Small intestine (tissue), 7 donors: ENCODE results near the gene GPBAR1. TPM values are rescaled to one million over a fixed set of nuclear protein-coding genes. Genes with fewer than 3 reads are reported as not detected.
A peak's percentile ranks its signal among the peaks of the same experiment; 100 is the strongest.

Source experiments
- DNase-seq, 2 donors: peaks; one replicate each; pipeline versions ENCODE4 v3.0.0 to v3.0.0-alpha.2; 2013
- FAIRE-seq: peaks from 2 replicates; lab custom pipeline; 2012; peaks lifted over from hg19 to GRCh38; lab: Jason Lieb, UNC
- H3K27ac ChIP-seq, 3 donors: one replicate each; pipeline ENCODE4 v1.5.1; 2013; ENCODE audit warnings: low read length in 2 of 3, mild to moderate bottlenecking in 2 of 3, control low read depth in 1 of 3, inconsistent platforms in 1 of 3, low read depth in 1 of 3, moderate library complexity in 1 of 3
- H3K27me3 ChIP-seq, 3 donors: one replicate each; pipeline ENCODE4 v1.6.1; 2013; ENCODE audit warnings: low read length in 3 of 3, inconsistent platforms in 1 of 3; ENCODE audit not compliant: control insufficient read depth in 3 of 3, insufficient read depth in 3 of 3
- H3K36me3 ChIP-seq, 3 donors: one replicate each; pipeline ENCODE4 v1.6.1; 2013; ENCODE audit warnings: low read length in 3 of 3, inconsistent platforms in 1 of 3, low read depth in 1 of 3, mild to moderate bottlenecking in 1 of 3, moderate library complexity in 1 of 3; ENCODE audit not compliant: control insufficient read depth in 3 of 3, insufficient read depth in 2 of 3
- H3K4me1 ChIP-seq, 3 donors: one replicate each; pipeline ENCODE4 v1.6.1; 2013; ENCODE audit warnings: low read length in 2 of 3, inconsistent platforms in 1 of 3, low read depth in 1 of 3, mild to moderate bottlenecking in 1 of 3, moderate library complexity in 1 of 3; ENCODE audit not compliant: control insufficient read depth in 3 of 3, insufficient read depth in 2 of 3
- H3K4me3 ChIP-seq, 3 donors: one replicate each; pipeline ENCODE4 v1.5.1; 2013; ENCODE audit warnings: low read length in 3 of 3, control low read depth in 1 of 3, inconsistent platforms in 1 of 3, low read depth in 1 of 3, mild to moderate bottlenecking in 1 of 3, moderate library complexity in 1 of 3
- H3K9me3 ChIP-seq, 2 donors: one replicate each; pipeline ENCODE4 v1.6.1; 2013; ENCODE audit warnings: low read depth in 1 of 2, low read length in 1 of 2; ENCODE audit not compliant: control insufficient read depth in 2 of 2, insufficient read depth in 1 of 2
- WGBS, 3 donors: extraction: QIAGEN DNeasy Blood & Tissue Kit; methylation state at CpG; one replicate each; pipeline ENCODE4 v1.1.7; 2013; 5-methylcytosine and 5-hydroxymethylcytosine counted together
- polyA plus RNA-seq, 4 donors: library from polyadenylated mRNA; stranded (reverse) in 3 of 4; unstranded in 1 of 4; fragments of 200-250 nt in 3 of 4; fragments of 120-200 nt in 1 of 4; gene quantifications; one replicate each; pipeline versions ENCODE4 v1.2.1 to v1.2.3, GENCODE V29; 2013
- donor health status: healthy with polysubstance abuse.
- donor health status: control.
- donor health status: control.
- donor health status: Bipolar disorder and iron deficiency.
- donor health status: healthy.

The GPBAR1 gene
- polyA plus RNA-seq, 4 donors = 1.3 to 3.9 (median 1.6) TPM

- no peak overlapping the region for H3K4me3 ChIP-seq
- no peaks in the 10 kb centered on the region for H3K27me3 ChIP-seq
- peak overlapping the region; percentile 50 to 88 (median 84) for H3K27ac ChIP-seq
- H3K4me1 ChIP-seq = peaks cover 10 to 28% (median 15%) of the 10 kb centered on the region in 3 donors
- H3K36me3 ChIP-seq = peaks cover 9 to 60% (median 26%) of the 10 kb centered on the region in 3 donors
- H3K9me3 ChIP-seq = no peaks in the 10 kb centered on the region
- no peak for FAIRE-seq
- peak; percentile 93 to 97 for DNase-seq
- WGBS, 3 donors = 0% methylated on average over 1 of the region's 1 CpG
Observed at GRCh38 chr2:218230882-218231281, 29.9 kb upstream of the GPBAR1 start.

- no peak overlapping the region for H3K4me3 ChIP-seq
- WGBS, 3 donors = 88 to 95% (median 91%) methylated on average over 4 of the region's 4 CpGs
- FAIRE-seq = no peak
- H3K27ac ChIP-seq = no peak overlapping the region
- DNase-seq = no peak
- no peaks in the 10 kb centered on the region for H3K9me3 ChIP-seq
- H3K4me1 ChIP-seq = peaks cover 10 to 29% (median 13%) of the 10 kb centered on the region in 3 donors
- no peaks in the 10 kb centered on the region for H3K27me3 ChIP-seq
- peaks cover 12 to 55% (median 18%) of the 10 kb centered on the region in 3 donors for H3K36me3 ChIP-seq
Observed at GRCh38 chr2:218233543-218233942, 27.3 kb upstream of the GPBAR1 start.

GRCh38 chr2:218234521-218234920 lies 26.3 kb upstream of the GPBAR1 start:
- WGBS, 3 donors = 54 to 60% (median 56%) methylated on average over 3 of the region's 3 CpGs
- no peaks in the 10 kb centered on the region for H3K27me3 ChIP-seq
- DNase-seq = no peak
- no peak overlapping the region for H3K4me3 ChIP-seq
- H3K9me3 ChIP-seq = no peaks in the 10 kb centered on the region
- H3K27ac ChIP-seq = no peak overlapping the region
- H3K4me1 ChIP-seq = peaks cover 10 to 33% (median 10%) of the 10 kb centered on the region in 3 donors
- H3K36me3 ChIP-seq = peaks cover 15 to 58% (median 22%) of the 10 kb centered on the region in 3 donors
- FAIRE-seq = no peak

GRCh38 chr2:218235017-218235416 lies 25.8 kb upstream of the GPBAR1 start:
- no peaks in the 10 kb centered on the region for H3K9me3 ChIP-seq
- WGBS, 3 donors = 96 to 99% (median 98%) methylated on average over 2 of the region's 2 CpGs
- H3K27ac ChIP-seq = no peak overlapping the region
- peaks cover 9 to 28% (median 10%) of the 10 kb centered on the region in 3 donors for H3K4me1 ChIP-seq
- H3K27me3 ChIP-seq = no peaks in the 10 kb centered on the region
- H3K4me3 ChIP-seq = no peak overlapping the region
- FAIRE-seq = no peak
- no peak for DNase-seq
- peaks cover 15 to 60% (median 23%) of the 10 kb centered on the region in 3 donors for H3K36me3 ChIP-seq

GRCh38 chr2:218236829-218237228 lies 24.0 kb upstream of the GPBAR1 start:
- Histone ChIP-seq H3K4me3 (no peak overlapping the region), H3K27ac (no peak overlapping the region), H3K9me3 (no peaks in the 10 kb centered on the region), H3K27me3 (no peaks in the 10 kb centered on the region), H3K36me3 (peaks cover 15 to 56% (median 25%) of the 10 kb centered on the region in 3 donors), H3K4me1 (peaks cover 0 to 12% (median 2%) of the 10 kb centered on the region in 3 donors)
- FAIRE-seq (no peak), DNase-seq (no peak)
- 90 to 93% (median 91%) methylated on average over 4 of the region's 4 CpGs for WGBS, 3 donors

GRCh38 chr2:218238887-218239286 lies 21.9 kb upstream of the GPBAR1 start:
- Histone ChIP-seq H3K27ac (peak overlapping the region in 2 of 3 donors; percentile 15 to 69), H3K36me3 (peaks cover 13 to 47% (median 35%) of the 10 kb centered on the region in 3 donors), H3K4me1 (peaks cover 0 to 12% (median 2%) of the 10 kb centered on the region in 3 donors), H3K27me3 (no peaks in the 10 kb centered on the region), H3K9me3 (no peaks in the 10 kb centered on the region), H3K4me3 (no peak overlapping the region)
- no peak for FAIRE-seq
- DNase-seq = peak; percentile 52 to 80
- 54 to 72% (median 55%) methylated on average over 1 of the region's 1 CpG for WGBS, 3 donors

GRCh38 chr2:218244204-218244603 lies 16.6 kb upstream of the GPBAR1 start:
- whole genome bisulfite sequencing, 3 donors = 64 to 95% (median 67%) methylated on average over 1 of the region's 1 CpG
- H3K9me3 ChIP-seq = no peaks in the 10 kb centered on the region
- FAIRE-seq (no peak), DNase-seq (no peak)
- H3K27ac ChIP-seq = no peak overlapping the region
- H3K4me3 ChIP-seq = no peak overlapping the region
- no peaks in the 10 kb centered on the region for H3K27me3 ChIP-seq
- peaks cover 0 to 8% (median 2%) of the 10 kb centered on the region in 3 donors for H3K4me1 ChIP-seq
- H3K36me3 ChIP-seq = peaks cover 24 to 68% (median 44%) of the 10 kb centered on the region in 3 donors

- H3K4me3 ChIP-seq = no peak overlapping the region
Observed at GRCh38 chr2:218244665-218245064, 16.1 kb upstream of the GPBAR1 start.

GRCh38 chr2:218245214-218245613 lies 15.6 kb upstream of the GPBAR1 start:
- Histone ChIP-seq H3K4me1 (peaks cover 0 to 6% (median 0%) of the 10 kb centered on the region in 3 donors), H3K27ac (no peak overlapping the region), H3K9me3 (no peaks in the 10 kb centered on the region), H3K4me3 (no peak overlapping the region), H3K36me3 (peaks cover 33 to 67% (median 45%) of the 10 kb centered on the region in 3 donors), H3K27me3 (no peaks in the 10 kb centered on the region)
- DNase-seq (no peak), FAIRE-seq (no peak)
- WGBS, 3 donors = 60 to 77% (median 69%) methylated on average over 5 of the region's 5 CpGs

More at GRCh38 chr2:218244665-218245064, 16.1 kb upstream of the GPBAR1 start:
- FAIRE-seq (no peak), DNase-seq (no peak)
- H3K36me3 ChIP-seq = peaks cover 29 to 68% (median 45%) of the 10 kb centered on the region in 3 donors
- H3K4me1 ChIP-seq = peaks cover 0 to 6% (median 0%) of the 10 kb centered on the region in 3 donors
- no peak overlapping the region for H3K27ac ChIP-seq
- 93 to 100% (median 96%) methylated on average over 2 of the region's 2 CpGs for WGBS, 3 donors
- H3K27me3 ChIP-seq = no peaks in the 10 kb centered on the region
- H3K9me3 ChIP-seq = no peaks in the 10 kb centered on the region
